ENCODE measurements around the gene LRP11. TPM values are rescaled to one million over a fixed set of nuclear protein-coding genes. Genes with fewer than 3 reads are reported as not detected.

LRP11 gene
- total RNA-seq, 1 donor from 2014 or later = 129 TPM

- H3K36me3 ChIP-seq (ENCODE audit: control insufficient read depth, insufficient read depth, low read length) = peaks cover 5% of the 10 kb centered on the region
- TF ChIP-seq, protein P1, sequence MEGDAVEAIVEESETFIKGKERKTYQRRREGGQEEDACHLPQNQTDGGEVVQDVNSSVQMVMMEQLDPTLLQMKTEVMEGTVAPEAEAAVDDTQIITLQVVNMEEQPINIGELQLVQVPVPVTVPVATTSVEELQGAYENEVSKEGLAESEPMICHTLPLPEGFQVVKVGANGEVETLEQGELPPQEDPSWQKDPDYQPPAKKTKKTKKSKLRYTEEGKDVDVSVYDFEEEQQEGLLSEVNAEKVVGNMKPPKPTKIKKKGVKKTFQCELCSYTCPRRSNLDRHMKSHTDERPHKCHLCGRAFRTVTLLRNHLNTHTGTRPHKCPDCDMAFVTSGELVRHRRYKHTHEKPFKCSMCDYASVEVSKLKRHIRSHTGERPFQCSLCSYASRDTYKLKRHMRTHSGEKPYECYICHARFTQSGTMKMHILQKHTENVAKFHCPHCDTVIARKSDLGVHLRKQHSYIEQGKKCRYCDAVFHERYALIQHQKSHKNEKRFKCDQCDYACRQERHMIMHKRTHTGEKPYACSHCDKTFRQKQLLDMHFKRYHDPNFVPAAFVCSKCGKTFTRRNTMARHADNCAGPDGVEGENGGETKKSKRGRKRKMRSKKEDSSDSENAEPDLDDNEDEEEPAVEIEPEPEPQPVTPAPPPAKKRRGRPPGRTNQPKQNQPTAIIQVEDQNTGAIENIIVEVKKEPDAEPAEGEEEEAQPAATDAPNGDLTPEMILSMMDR (IDR thresholded peaks at IDR 0.05; ENCODE audit: insufficient read depth, low read length, severe bottlenecking) = no peak
- FAIRE-seq (peak; percentile 91), DNase-seq (ENCODE audit: low read depth) (peak; percentile 95)
- no peak overlapping the region for H3K4me3 ChIP-seq (ENCODE audit: low read depth, low read length)
- H3K27me3 ChIP-seq (ENCODE audit: control insufficient read depth, insufficient read depth, low read length) = no peaks in the 10 kb centered on the region
Measured at GRCh38 chr6:149888659-149889058, 24.5 kb upstream of the LRP11 start.

DNA sequence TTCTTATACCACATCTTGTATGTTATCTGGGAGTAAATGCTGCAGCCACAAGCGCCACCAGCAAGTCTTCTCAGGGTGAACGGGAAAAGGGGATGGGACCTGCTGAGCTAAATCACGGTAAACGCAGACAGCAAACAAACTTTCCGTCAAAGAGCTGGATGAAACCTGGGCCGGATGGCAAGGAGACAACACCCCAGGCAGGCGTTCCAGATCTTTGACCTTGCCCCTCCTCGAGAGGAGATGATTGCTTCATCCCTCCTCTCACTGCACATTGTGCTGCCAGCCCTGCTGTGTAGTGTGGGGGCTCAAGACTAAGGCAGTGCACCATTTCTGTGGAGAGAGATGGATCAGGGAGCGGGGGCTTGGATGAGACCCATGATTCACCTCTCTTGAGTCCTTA lies 23.9 kb upstream of the LRP11 start:
- Histone ChIP-seq H3K27me3 (ENCODE audit: control insufficient read depth, insufficient read depth, low read length) (no peaks in the 10 kb centered on the region), H3K36me3 (ENCODE audit: control insufficient read depth, insufficient read depth, low read length) (peaks cover 5% of the 10 kb centered on the region), H3K4me3 (ENCODE audit: low read depth, low read length) (no peak overlapping the region)
- TF ChIP-seq, protein P1 (IDR thresholded peaks at IDR 0.05; ENCODE audit: insufficient read depth, low read length, severe bottlenecking) = no peak
- DNase-seq (ENCODE audit: low read depth) = peak; percentile 90
- FAIRE-seq = no peak

DNA sequence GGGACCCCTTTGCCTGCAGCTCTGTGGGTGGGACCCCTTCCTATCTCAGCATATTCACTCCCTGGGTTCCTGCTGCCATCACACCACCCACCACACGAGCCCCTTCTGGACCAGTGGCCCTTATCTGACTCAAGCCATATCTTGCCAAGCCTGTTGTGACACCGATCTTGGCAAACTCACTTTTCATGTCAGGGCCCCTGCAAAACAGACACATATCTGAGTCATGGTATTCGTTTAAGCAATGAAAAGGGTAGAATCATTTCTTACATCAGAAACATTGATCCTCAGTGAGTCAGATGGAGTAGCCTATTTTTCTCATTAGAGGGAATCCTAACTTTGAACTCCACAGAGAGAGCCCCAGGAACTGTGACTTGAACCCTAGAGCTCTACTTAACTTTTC lies 23.2 kb upstream of the LRP11 start:
- Histone ChIP-seq H3K36me3 (ENCODE audit: control insufficient read depth, insufficient read depth, low read length) (peaks cover 5% of the 10 kb centered on the region), H3K4me3 (ENCODE audit: low read depth, low read length) (no peak overlapping the region), H3K27me3 (ENCODE audit: control insufficient read depth, insufficient read depth, low read length) (no peaks in the 10 kb centered on the region)
- FAIRE-seq (no peak), DNase-seq (ENCODE audit: low read depth) (peak; percentile 99)
- TF ChIP-seq, protein P1 (IDR thresholded peaks at IDR 0.05; ENCODE audit: insufficient read depth, low read length, severe bottlenecking) = no peak

GRCh38 chr6:149885888-149886287 lies 21.7 kb upstream of the LRP11 start:
- Histone ChIP-seq H3K4me3 (ENCODE audit: low read depth, low read length) (no peak overlapping the region), H3K27me3 (ENCODE audit: control insufficient read depth, insufficient read depth, low read length) (no peaks in the 10 kb centered on the region), H3K36me3 (ENCODE audit: control insufficient read depth, insufficient read depth, low read length) (peaks cover 5% of the 10 kb centered on the region)
- DNase-seq (ENCODE audit: low read depth) (no peak), FAIRE-seq (no peak)
- TF ChIP-seq, protein P1 (IDR thresholded peaks at IDR 0.05; ENCODE audit: insufficient read depth, low read length, severe bottlenecking) = no peak

DNA sequence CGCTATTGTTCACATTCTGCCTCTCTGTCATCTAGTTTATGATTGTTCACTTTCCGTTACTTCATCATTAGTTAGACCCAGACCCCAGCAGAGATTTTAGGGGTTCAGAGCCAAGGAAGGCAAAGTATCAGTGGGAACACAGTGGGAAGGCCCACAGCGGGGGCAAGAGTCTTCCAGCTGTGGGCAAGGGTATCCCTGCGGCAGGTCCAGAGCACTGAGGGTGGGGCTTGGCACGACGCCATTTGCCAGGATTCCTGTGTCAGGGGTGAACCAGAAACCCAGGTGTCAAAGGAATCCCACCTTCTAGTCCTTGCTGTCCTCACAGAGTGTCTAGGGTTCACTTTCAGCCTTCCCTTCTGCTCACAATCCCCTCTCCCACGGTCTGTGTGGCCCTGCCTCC lies 20.5 kb upstream of the LRP11 start:
- Histone ChIP-seq H3K4me3 (ENCODE audit: low read depth, low read length) (no peak overlapping the region), H3K27me3 (ENCODE audit: control insufficient read depth, insufficient read depth, low read length) (no peaks in the 10 kb centered on the region), H3K36me3 (ENCODE audit: control insufficient read depth, insufficient read depth, low read length) (peaks cover 5% of the 10 kb centered on the region)
- no peak for FAIRE-seq
- TF ChIP-seq, protein P1 (IDR thresholded peaks at IDR 0.05; ENCODE audit: insufficient read depth, low read length, severe bottlenecking) = no peak
- DNase-seq (ENCODE audit: low read depth) = no peak

- Histone ChIP-seq H3K27me3 (ENCODE audit: control insufficient read depth, insufficient read depth, low read length) (no peaks in the 10 kb centered on the region), H3K4me3 (ENCODE audit: low read depth, low read length) (no peak overlapping the region), H3K36me3 (ENCODE audit: control insufficient read depth, insufficient read depth, low read length) (peaks cover 2% of the 10 kb centered on the region)
- DNase-seq (ENCODE audit: low read depth) (peak; percentile 81), FAIRE-seq (no peak)
- TF ChIP-seq, protein P1 (IDR thresholded peaks at IDR 0.05; ENCODE audit: insufficient read depth, low read length, severe bottlenecking) = peak; percentile 38
Measured at GRCh38 chr6:149884215-149884614, 20.1 kb upstream of the LRP11 start.
